Colonic mucosa (tissue), 4 donors: Measurements from ENCODE around the gene UBB. TPM values are rescaled to one million over a fixed set of nuclear protein-coding genes. Genes with fewer than 3 reads are reported as not detected.
"Not testable (repeated sequence)": the region's sequence is repeated elsewhere in the genome, so short reads cannot be mapped to it uniquely, and the experiment has no call there.

Experiments
- DNase-seq: peaks from one replicate; pipeline ENCODE4 v3.0.0-alpha.2; 2020
- H3K27ac ChIP-seq: fragments of 200-600 bp; one replicate; pipeline ENCODE4 v1.8.0; 2021
- H3K27me3 ChIP-seq: fragments of 200-600 bp; one replicate; pipeline ENCODE4 v1.8.0; 2021
- H3K36me3 ChIP-seq: fragments of 200-600 bp; one replicate; pipeline ENCODE4 v1.8.0; 2021
- H3K4me1 ChIP-seq: fragments of 200-600 bp; one replicate; pipeline ENCODE4 v1.8.0; 2021; ENCODE audit warnings: mild to moderate bottlenecking
- H3K4me3 ChIP-seq: fragments of 200-600 bp; one replicate; pipeline ENCODE4 v1.8.0; 2021
- H3K9ac ChIP-seq, 2 donors: one replicate each; pipeline ENCODE4 v1.7.0; 2013; ENCODE audit warnings: control low read depth in 2 of 2, low read depth in 2 of 2, low read length in 2 of 2
- H3K9me3 ChIP-seq: fragments of 200-600 bp; one replicate; pipeline ENCODE4 v1.8.0; 2021
- intact Hi-C: fragments of 100-400 bp; cut with DNase I; formaldehyde crosslinking; loops from one replicate; pipeline ENCODE4 v1.14.1; 2022
- total RNA-seq, 2 donors: library from RNA; stranded (reverse); fragmentation: NEBNext Ultra II Directional in 1 of 2; extraction: Animal tissue kit (Norgen Biotek cat#: 25700) in 1 of 2; gene quantifications; one replicate each; pipeline ENCODE4 v1.2.1, GENCODE V29; 2021
- TF ChIP-seq, protein P1 (sequence below): fragments of 200-600 bp; IDR thresholded peaks from one replicate; pipeline ENCODE4 v1.8.0; 2022; ENCODE audit warnings: antibody characterized with exemption, mild to moderate bottlenecking
- donor health status: healthy.
- donor health status: DM: no; HTN: no; CAD: no.
- donor health status: DM: no; HTN: no; CAD: no.

UBB gene
- total RNA-seq, 2 donors from 2014 or later: 1,436 to 2,044 TPM

DNA sequence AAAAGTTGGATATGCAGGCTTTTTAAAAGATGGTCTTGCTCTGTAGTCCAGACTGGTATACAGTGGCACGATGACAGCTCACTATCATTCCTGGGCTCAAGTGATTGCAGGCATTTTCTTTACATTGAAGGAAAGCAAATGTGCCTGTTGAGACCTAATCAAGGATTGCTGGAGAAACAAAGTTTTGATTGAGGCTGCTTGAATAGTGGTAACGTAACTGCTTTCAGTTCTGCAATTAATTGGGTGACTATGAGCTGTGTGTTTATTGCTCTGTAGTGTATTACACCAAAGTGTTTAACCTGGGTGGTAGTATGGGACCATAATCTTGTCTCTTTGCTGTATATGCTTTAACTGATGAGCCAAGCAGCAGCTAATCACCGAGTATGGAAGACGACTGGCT, 2.3 kb downstream of the UBB start:
- Histone ChIP-seq H3K9ac (no peak overlapping the region), H3K4me1 (peaks cover 10% of the 10 kb centered on the region), H3K4me3 (no peak overlapping the region), H3K9me3 (no peaks in the 10 kb centered on the region), H3K36me3 (peaks cover 11% of the 10 kb centered on the region), H3K27me3 (no peaks in the 10 kb centered on the region), H3K27ac (no peak overlapping the region)
- no peak for DNase-seq
- TF ChIP-seq, protein P1, sequence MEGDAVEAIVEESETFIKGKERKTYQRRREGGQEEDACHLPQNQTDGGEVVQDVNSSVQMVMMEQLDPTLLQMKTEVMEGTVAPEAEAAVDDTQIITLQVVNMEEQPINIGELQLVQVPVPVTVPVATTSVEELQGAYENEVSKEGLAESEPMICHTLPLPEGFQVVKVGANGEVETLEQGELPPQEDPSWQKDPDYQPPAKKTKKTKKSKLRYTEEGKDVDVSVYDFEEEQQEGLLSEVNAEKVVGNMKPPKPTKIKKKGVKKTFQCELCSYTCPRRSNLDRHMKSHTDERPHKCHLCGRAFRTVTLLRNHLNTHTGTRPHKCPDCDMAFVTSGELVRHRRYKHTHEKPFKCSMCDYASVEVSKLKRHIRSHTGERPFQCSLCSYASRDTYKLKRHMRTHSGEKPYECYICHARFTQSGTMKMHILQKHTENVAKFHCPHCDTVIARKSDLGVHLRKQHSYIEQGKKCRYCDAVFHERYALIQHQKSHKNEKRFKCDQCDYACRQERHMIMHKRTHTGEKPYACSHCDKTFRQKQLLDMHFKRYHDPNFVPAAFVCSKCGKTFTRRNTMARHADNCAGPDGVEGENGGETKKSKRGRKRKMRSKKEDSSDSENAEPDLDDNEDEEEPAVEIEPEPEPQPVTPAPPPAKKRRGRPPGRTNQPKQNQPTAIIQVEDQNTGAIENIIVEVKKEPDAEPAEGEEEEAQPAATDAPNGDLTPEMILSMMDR: no peak
- intact Hi-C loops: no loop called here

DNA sequence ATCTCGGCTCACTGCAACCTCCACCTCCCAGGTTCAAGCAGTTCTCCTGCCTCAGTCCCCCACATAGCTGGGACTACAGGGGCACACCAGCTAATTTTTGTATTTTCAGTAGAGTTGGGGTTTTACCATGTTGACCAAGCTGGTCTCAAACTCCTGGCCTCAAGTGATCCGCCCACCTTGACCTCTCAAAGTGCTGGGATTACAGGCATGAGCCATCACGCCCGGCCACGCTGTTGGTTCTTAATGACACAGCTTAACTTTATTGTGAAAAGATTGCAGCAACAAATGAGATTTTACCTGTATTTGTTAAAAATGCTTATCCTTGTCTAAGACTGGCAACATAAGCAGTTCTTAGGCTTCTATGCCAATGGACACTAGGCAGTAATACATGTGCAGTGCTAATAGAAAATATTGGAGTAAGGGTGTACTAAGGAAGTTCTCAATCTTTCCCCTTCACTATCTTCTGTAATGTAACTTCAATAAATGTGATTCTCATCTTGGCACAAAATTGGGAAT, 2.9 kb downstream of the UBB start:
- no peak overlapping the region for H3K27ac ChIP-seq
- intact Hi-C loops: no loop called here
- no peak for DNase-seq
- no peak overlapping the region for H3K4me3 ChIP-seq
- TF ChIP-seq, protein P1: no peak
- peaks cover 10% of the 10 kb centered on the region for H3K4me1 ChIP-seq
- H3K27me3 ChIP-seq: no peaks in the 10 kb centered on the region
- H3K9ac ChIP-seq: no peak overlapping the region
- no peaks in the 10 kb centered on the region for H3K9me3 ChIP-seq
- H3K36me3 ChIP-seq: peaks cover 11% of the 10 kb centered on the region

DNA sequence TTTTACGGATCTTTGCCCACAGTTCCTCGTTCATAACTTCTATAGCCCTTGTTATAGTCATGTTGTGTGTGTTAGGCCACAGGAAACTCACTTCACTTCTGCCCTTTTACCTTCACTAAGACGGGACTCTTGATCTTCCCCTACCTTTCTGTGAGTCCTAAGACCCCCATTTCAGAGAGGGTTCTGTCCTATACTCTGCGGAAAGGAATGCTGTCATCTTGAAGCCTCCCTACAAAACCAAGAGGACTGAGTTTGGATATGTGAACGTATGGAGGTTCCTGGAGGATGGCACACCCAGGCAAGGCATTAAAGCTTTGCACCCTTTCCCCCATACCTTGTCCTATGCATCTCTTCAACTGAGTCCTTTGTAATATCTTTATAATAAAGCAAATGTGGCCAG, 3.7 kb downstream of the UBB start:
- Histone ChIP-seq H3K36me3 (peaks cover 11% of the 10 kb centered on the region), H3K9ac (no peak overlapping the region), H3K27me3 (no peaks in the 10 kb centered on the region), H3K4me3 (no peak overlapping the region), H3K27ac (no peak overlapping the region), H3K9me3 (no peaks in the 10 kb centered on the region), H3K4me1 (peaks cover 10% of the 10 kb centered on the region)
- TF ChIP-seq, protein P1: no peak
- intact Hi-C loops: no loop called here
- no peak for DNase-seq

DNA sequence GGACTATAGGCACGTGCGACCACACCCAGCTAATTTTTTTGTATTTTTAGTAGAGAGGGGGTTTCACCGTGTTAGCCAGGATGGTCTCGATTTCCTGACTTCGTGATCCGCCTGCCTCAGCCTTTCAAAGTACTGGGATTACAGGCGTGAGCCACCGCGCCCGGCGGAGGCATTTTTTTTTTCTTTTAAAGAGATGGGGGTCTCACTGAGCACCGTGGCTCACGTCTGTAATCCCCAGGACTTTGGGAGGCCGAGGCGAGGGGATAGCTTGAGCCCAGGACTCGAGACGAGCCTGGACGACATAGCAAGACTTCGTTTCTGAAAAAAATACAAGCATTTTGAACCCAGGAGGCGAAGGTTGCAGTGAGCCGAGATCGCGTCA, 5.2 kb downstream of the UBB start:
- Histone ChIP-seq H3K36me3 (peaks cover 11% of the 10 kb centered on the region), H3K4me1 (peaks cover 10% of the 10 kb centered on the region), H3K4me3 (peak overlapping the region; percentile 22), H3K27ac (peak overlapping the region; percentile 60), H3K9ac (peak overlapping the region; percentile 34 to 49)
- H3K9me3 ChIP-seq, DNase-seq, H3K27me3 ChIP-seq, intact Hi-C loops: not testable (repeated sequence)

DNA sequence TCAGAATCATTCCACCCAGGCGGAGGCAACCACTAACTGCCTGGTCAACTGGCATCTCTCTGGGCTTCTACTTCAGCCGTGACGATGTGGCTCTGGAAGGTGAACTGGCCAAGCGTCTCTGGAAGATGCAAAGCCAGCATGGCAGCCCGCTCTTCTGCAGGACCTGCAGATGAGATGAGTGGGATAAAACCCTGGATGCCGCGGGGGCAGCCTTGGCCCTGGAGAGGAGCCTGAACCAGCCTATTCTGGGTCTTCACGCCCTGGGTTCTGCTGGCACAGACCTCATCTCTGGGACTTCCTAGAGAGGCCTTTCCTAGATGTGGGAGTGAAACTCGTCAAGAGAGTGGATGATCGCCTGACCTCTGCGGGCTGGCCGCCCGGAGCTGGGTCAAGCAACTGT, 10.6 kb downstream of the UBB start:
- TF ChIP-seq, protein P1: no peak
- Histone ChIP-seq H3K27me3 (no peaks in the 10 kb centered on the region), H3K9me3 (no peaks in the 10 kb centered on the region), H3K9ac (no peak overlapping the region), H3K36me3 (no peaks in the 10 kb centered on the region), H3K4me1 (no peaks in the 10 kb centered on the region), H3K4me3 (no peak overlapping the region), H3K27ac (no peak overlapping the region)
- intact Hi-C loops: no loop called here
- DNase-seq: no peak

DNA sequence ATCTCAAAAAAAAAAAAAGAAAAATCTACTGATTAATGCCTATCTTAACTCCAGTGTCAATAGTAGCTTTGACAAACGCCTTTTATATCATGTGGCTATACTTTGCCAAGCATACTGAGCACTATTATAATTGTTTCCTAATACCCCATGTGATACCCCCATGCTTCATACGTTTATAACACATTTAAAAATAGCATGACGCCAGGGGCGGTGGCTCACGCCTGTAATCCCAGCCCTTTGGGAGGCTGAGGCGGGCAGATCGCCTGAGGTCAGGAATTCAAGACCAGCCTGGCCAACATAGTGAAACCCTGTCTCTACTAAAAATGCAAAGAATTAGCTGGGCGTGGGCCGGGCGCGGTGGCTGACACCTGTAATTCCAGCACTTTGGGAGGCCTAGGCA, 11.6 kb downstream of the UBB start:
- intact Hi-C loops, H3K4me3 ChIP-seq, H3K36me3 ChIP-seq, H3K9ac ChIP-seq, H3K9me3 ChIP-seq, H3K4me1 ChIP-seq, H3K27ac ChIP-seq, DNase-seq, H3K27me3 ChIP-seq: not testable (repeated sequence)

DNA sequence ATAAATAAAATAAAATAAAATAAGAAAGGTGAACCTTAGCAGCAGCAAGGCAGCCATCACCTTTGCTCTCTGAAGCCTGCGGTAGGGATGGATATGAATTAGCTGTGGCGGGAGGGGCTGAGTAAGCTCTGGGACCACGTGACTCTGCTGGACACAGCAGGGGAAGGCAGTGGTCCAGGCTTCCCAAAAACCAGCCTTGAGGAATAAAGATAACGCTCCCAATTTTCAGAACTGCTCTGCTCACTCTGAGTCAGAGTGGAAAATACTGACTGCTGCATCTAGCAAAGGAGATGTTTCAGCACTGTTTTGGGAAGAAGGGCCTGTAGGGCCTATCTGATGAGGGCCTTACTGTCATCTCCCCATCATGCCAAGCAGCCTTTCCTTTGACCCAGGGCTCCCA, 15.0 kb downstream of the UBB start:
- DNase-seq, intact Hi-C loops, H3K27ac ChIP-seq: not testable (repeated sequence)

DNA sequence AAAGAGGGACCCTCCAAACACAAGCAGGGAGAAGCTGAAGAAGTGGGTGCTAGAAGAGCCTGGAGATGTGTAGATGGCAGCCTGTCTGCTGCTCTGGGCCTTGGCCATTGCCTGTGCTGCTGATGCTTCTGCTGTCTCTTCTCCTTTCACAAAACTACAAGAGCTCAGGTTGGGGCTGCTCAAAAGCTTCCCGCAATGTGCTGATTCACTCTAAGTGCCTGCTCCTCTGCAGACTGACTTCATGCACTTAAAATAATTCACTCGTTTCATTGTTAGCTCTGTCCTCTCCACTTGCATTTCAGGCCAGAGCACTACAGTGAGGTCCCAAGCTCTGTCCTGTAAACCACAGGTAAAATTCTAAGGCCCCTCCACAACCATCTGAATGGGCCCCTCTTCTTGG, 15.8 kb downstream of the UBB start:
- intact Hi-C loops, H3K9me3 ChIP-seq, H3K27ac ChIP-seq: not testable (repeated sequence)

More for the DNA sequence above, 15.0 kb downstream of the UBB start:
- not testable (repeated sequence) for H3K9me3 ChIP-seq, H3K27me3 ChIP-seq, H3K4me3 ChIP-seq, H3K36me3 ChIP-seq, H3K4me1 ChIP-seq, H3K9ac ChIP-seq

More for the DNA sequence above, 15.8 kb downstream of the UBB start:
- not testable (repeated sequence) for H3K36me3 ChIP-seq, H3K27me3 ChIP-seq, H3K4me1 ChIP-seq, DNase-seq, H3K4me3 ChIP-seq, H3K9ac ChIP-seq
